Tibial artery (tissue), 4 donors: ENCODE measurements around the gene ARFIP2.

ENCODE experiments used
- DNase-seq, 2 donors: peaks; one replicate each; pipeline ENCODE4 v3.0.0-alpha.2; 2019
- H3K27ac ChIP-seq, 2 donors: fragments of 200-600 bp; sonication (generic) in 1 of 2; 1 replicate in 1 of 2; 2 replicates in 1 of 2; pipeline ENCODE4 v1.5.1; 2018 to 2019; ENCODE audit warnings: mild to moderate bottlenecking in 1 of 2
- H3K27me3 ChIP-seq, 2 donors: fragments of 200-600 bp; sonication (generic) in 1 of 2; one replicate each; pipeline versions ENCODE4 v1.5.1 to v1.6.0; 2016 to 2019
- H3K36me3 ChIP-seq, 3 donors: fragments of 200-600 bp; sonication (generic) in 2 of 3; one replicate each; pipeline ENCODE4 v1.5.1; 2016 to 2019; ENCODE audit warnings: mild to moderate bottlenecking in 2 of 3
- H3K4me1 ChIP-seq, 4 donors: fragments of 200-600 bp; sonication (generic) in 2 of 4; 1 replicate in 3 of 4; 2 replicates in 1 of 4; pipeline ENCODE4 v1.5.1; 2016 to 2019
- H3K4me3 ChIP-seq, 2 donors: fragments of 200-600 bp; sonication (generic) in 1 of 2; 1 replicate in 1 of 2; 2 replicates in 1 of 2; pipeline ENCODE4 v1.5.1; 2018 to 2019; ENCODE audit warnings: mild to moderate bottlenecking in 2 of 2
- H3K9me3 ChIP-seq, 3 donors: fragments of 200-600 bp; sonication (generic) in 1 of 3; one replicate each; pipeline ENCODE4 v1.5.1; 2016 to 2019
- intact Hi-C: fragments of 100-400 bp; cut with DNase I; formaldehyde crosslinking; loops from one replicate; pipeline ENCODE4 v1.15.0; 2023; ENCODE audit warnings: low total_unique reads
- TF ChIP-seq, protein P1 (sequence below), 2 experiments: fragments of 200-600 bp in 1 of 2; fragments of 450-650 bp in 1 of 2; IDR thresholded peaks; one replicate each; pipeline ENCODE4 v1.5.1; 2017 to 2019; ENCODE audit warnings: antibody characterized with exemption in 2 of 2, mild to moderate bottlenecking in 1 of 2, moderate library complexity in 1 of 2

The ARFIP2 gene

GRCh38 chr11:6453152-6453551 lies 28.0 kb downstream of the ARFIP2 start:
- H3K9me3 ChIP-seq: no peaks in the 10 kb centered on the region

GRCh38 chr11:6452219-6452618 lies 28.9 kb downstream of the ARFIP2 start:
- Histone ChIP-seq H3K4me1 (peaks cover 0 to 17% (median 12%) of the 10 kb centered on the region in 4 donors), H3K4me3 (no peak overlapping the region), H3K27me3 (no peaks in the 10 kb centered on the region), H3K36me3 (peaks cover 72 to 93% (median 74%) of the 10 kb centered on the region in 3 donors), H3K27ac (peak overlapping the region; percentile 0 to 49), H3K9me3 (no peaks in the 10 kb centered on the region)
- TF ChIP-seq, protein P1, sequence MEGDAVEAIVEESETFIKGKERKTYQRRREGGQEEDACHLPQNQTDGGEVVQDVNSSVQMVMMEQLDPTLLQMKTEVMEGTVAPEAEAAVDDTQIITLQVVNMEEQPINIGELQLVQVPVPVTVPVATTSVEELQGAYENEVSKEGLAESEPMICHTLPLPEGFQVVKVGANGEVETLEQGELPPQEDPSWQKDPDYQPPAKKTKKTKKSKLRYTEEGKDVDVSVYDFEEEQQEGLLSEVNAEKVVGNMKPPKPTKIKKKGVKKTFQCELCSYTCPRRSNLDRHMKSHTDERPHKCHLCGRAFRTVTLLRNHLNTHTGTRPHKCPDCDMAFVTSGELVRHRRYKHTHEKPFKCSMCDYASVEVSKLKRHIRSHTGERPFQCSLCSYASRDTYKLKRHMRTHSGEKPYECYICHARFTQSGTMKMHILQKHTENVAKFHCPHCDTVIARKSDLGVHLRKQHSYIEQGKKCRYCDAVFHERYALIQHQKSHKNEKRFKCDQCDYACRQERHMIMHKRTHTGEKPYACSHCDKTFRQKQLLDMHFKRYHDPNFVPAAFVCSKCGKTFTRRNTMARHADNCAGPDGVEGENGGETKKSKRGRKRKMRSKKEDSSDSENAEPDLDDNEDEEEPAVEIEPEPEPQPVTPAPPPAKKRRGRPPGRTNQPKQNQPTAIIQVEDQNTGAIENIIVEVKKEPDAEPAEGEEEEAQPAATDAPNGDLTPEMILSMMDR (IDR thresholded peaks at IDR 0.05): no peak
- DNase-seq: peak in 1 of 2 donors; percentile 72
- intact Hi-C loops: no loop called here

More at GRCh38 chr11:6453152-6453551, 28.0 kb downstream of the ARFIP2 start:
- Histone ChIP-seq H3K4me1 (peaks cover 0 to 17% (median 12%) of the 10 kb centered on the region in 4 donors), H3K36me3 (peaks cover 75 to 95% (median 80%) of the 10 kb centered on the region in 3 donors), H3K27me3 (no peaks in the 10 kb centered on the region), H3K4me3 (no peak overlapping the region), H3K27ac (no peak overlapping the region)
- DNase-seq: no peak
- TF ChIP-seq, protein P1 (IDR thresholded peaks at IDR 0.05): no peak
- intact Hi-C loops: no loop called here

- intact Hi-C loops: no loop called here
Measured at GRCh38 chr11:6448574-6448973, 32.6 kb downstream of the ARFIP2 start.

GRCh38 chr11:6443269-6444003 lies 37.7 kb downstream of the ARFIP2 start:
- Histone ChIP-seq H3K36me3 (peaks cover 5 to 11% (median 11%) of the 10 kb centered on the region in 3 donors), H3K4me3 (no peak overlapping the region), H3K4me1 (peaks cover 0 to 22% (median 6%) of the 10 kb centered on the region in 4 donors), H3K27ac (peak overlapping the region in 1 of 2 donors; percentile 57), H3K9me3 (no peaks in the 10 kb centered on the region), H3K27me3 (no peaks in the 10 kb centered on the region)
- intact Hi-C loops: no loop called here
- TF ChIP-seq, protein P1 (IDR thresholded peaks at IDR 0.05): peak; percentile 61 to 73
- peak; percentile 37 to 73 for DNase-seq

More at GRCh38 chr11:6448574-6448973, 32.6 kb downstream of the ARFIP2 start:
- Histone ChIP-seq H3K4me3 (no peak overlapping the region), H3K36me3 (peaks cover 37 to 57% (median 43%) of the 10 kb centered on the region in 3 donors), H3K4me1 (peaks cover 0 to 17% (median 12%) of the 10 kb centered on the region in 4 donors), H3K27me3 (no peaks in the 10 kb centered on the region), H3K9me3 (no peaks in the 10 kb centered on the region), H3K27ac (no peak overlapping the region)
- no peak for DNase-seq
- TF ChIP-seq, protein P1 (IDR thresholded peaks at IDR 0.05): no peak

- TF ChIP-seq, protein P1 (IDR thresholded peaks at IDR 0.05): no peak
- peaks cover 0 to 22% (median 6%) of the 10 kb centered on the region in 4 donors for H3K4me1 ChIP-seq
- no peak overlapping the region for H3K4me3 ChIP-seq
- H3K36me3 ChIP-seq: peaks cover 0 to 3% (median under 1%) of the 10 kb centered on the region in 3 donors
- H3K27me3 ChIP-seq: no peaks in the 10 kb centered on the region
- intact Hi-C loops: no loop called here
- H3K9me3 ChIP-seq: no peaks in the 10 kb centered on the region
- H3K27ac ChIP-seq: peak overlapping the region; percentile 49 to 57
- no peak for DNase-seq
Measured at GRCh38 chr11:6442441-6442840, 38.7 kb downstream of the ARFIP2 start.
